ENCODE measurements around the gene RBM47.
"Not testable (repeated sequence)": the region's sequence is repeated elsewhere in the genome, so short reads cannot be mapped to it uniquely, and the experiment has no call there.

Gene RBM47

GRCh38 chr4:40526741-40527140 lies 102.9 kb downstream of the RBM47 start:
- no peak for DNase-seq (ENCODE audit: low spot score)

- DNase-seq (ENCODE audit: low spot score): no peak
Observed at GRCh38 chr4:40525752-40526598, 103.7 kb downstream of the RBM47 start.

- no peak for DNase-seq (ENCODE audit: low spot score)
Observed at GRCh38 chr4:40524366-40525041, 105.2 kb downstream of the RBM47 start.

GRCh38 chr4:40523581-40523980 lies 106.1 kb downstream of the RBM47 start:
- no peak for DNase-seq (ENCODE audit: low spot score)

- DNase-seq (ENCODE audit: low spot score): no peak
Observed at GRCh38 chr4:40521957-40522356, 107.7 kb downstream of the RBM47 start.

GRCh38 chr4:40520533-40520932 lies 109.1 kb downstream of the RBM47 start:
- no peak for DNase-seq (ENCODE audit: low spot score)

GRCh38 chr4:40517081-40517480 lies 112.6 kb downstream of the RBM47 start:
- DNase-seq (ENCODE audit: low spot score): not testable (repeated sequence)

- DNase-seq (ENCODE audit: low spot score): no peak
Observed at GRCh38 chr4:40516651-40517050, 113.0 kb downstream of the RBM47 start.

GRCh38 chr4:40515398-40516293 lies 114.0 kb downstream of the RBM47 start:
- DNase-seq (ENCODE audit: low spot score): no peak

- no peak for DNase-seq (ENCODE audit: low spot score)
Observed at GRCh38 chr4:40515037-40515397, 114.6 kb downstream of the RBM47 start.

- DNase-seq (ENCODE audit: low spot score): no peak
Observed at GRCh38 chr4:40514497-40514951, 115.1 kb downstream of the RBM47 start.

- no peak for DNase-seq (ENCODE audit: low spot score)
Observed at GRCh38 chr4:40511036-40511614, 118.5 kb downstream of the RBM47 start.

GRCh38 chr4:40507977-40508376 lies 121.7 kb downstream of the RBM47 start:
- DNase-seq (ENCODE audit: low spot score): no peak

GRCh38 chr4:40506492-40506891 lies 123.2 kb downstream of the RBM47 start:
- DNase-seq (ENCODE audit: low spot score): no peak

- DNase-seq (ENCODE audit: low spot score): no peak
Observed at GRCh38 chr4:40506066-40506465, 123.6 kb downstream of the RBM47 start.

- DNase-seq (ENCODE audit: low spot score): no peak
Observed at GRCh38 chr4:40502934-40503333, 126.7 kb downstream of the RBM47 start.

GRCh38 chr4:40502220-40502619 lies 127.4 kb downstream of the RBM47 start:
- no peak for DNase-seq (ENCODE audit: low spot score)

GRCh38 chr4:40500781-40501180 lies 128.9 kb downstream of the RBM47 start:
- no peak for DNase-seq (ENCODE audit: low spot score)

- DNase-seq (ENCODE audit: low spot score): no peak
Observed at GRCh38 chr4:40493160-40493559, 136.5 kb downstream of the RBM47 start.

GRCh38 chr4:40492691-40493090 lies 137.0 kb downstream of the RBM47 start:
- DNase-seq (ENCODE audit: low spot score): no peak

GRCh38 chr4:40490481-40490880 lies 139.2 kb downstream of the RBM47 start:
- no peak for DNase-seq (ENCODE audit: low spot score)

- DNase-seq (ENCODE audit: low spot score): no peak
Observed at GRCh38 chr4:40489961-40490360, 139.7 kb downstream of the RBM47 start.
